NT2/D1 (cell line): ENCODE results near the gene NR3C1.

Source experiments
- DNase-seq: peaks from one replicate; pipeline ENCODE4 v3.0.0-alpha.2; 2011; ENCODE audit warnings: low read depth, low spot score
- H3K27me3 ChIP-seq: 2 replicates; pipeline ENCODE4 v1.6.0; 2011; ENCODE audit warnings: mild to moderate bottlenecking; ENCODE audit not compliant: insufficient read length, insufficient read depth
- H3K36me3 ChIP-seq: 2 replicates; pipeline ENCODE4 v1.6.1; 2011; ENCODE audit warnings: mild to moderate bottlenecking, low read length, mixed read lengths; ENCODE audit not compliant: insufficient read depth, insufficient read length
- H3K4me1 ChIP-seq: 2 replicates; pipeline ENCODE4 v1.5.1; 2011; ENCODE audit not compliant: insufficient read depth, insufficient read length
- H3K4me3 ChIP-seq: 2 replicates; pipeline ENCODE4 v1.5.1; 2011; ENCODE audit warnings: low read depth; ENCODE audit not compliant: insufficient read length
- H3K9ac ChIP-seq: 2 replicates; pipeline ENCODE4 v1.6.0; 2011; ENCODE audit warnings: low read depth; ENCODE audit not compliant: insufficient read length
- H3K9me3 ChIP-seq: 2 replicates; pipeline ENCODE4 v1.5.1; 2011; ENCODE audit warnings: mild to moderate bottlenecking, low read length; ENCODE audit not compliant: insufficient read depth
- SUZ12 ChIP-seq: IDR thresholded peaks from 2 replicates; pipeline ENCODE4 v1.6.1; 2011; ENCODE audit not compliant: insufficient read length, insufficient read depth; ENCODE audit errors: extremely low read depth
- YY1 ChIP-seq: IDR thresholded peaks from 2 replicates; pipeline ENCODE4 v1.6.1; 2011; ENCODE audit not compliant: insufficient read length, insufficient read depth
- ZNF274 ChIP-seq: IDR thresholded peaks from 2 replicates; pipeline ENCODE4 v1.6.1; 2011; ENCODE audit warnings: mild to moderate bottlenecking, low read depth, low read length

Gene NR3C1

DNA sequence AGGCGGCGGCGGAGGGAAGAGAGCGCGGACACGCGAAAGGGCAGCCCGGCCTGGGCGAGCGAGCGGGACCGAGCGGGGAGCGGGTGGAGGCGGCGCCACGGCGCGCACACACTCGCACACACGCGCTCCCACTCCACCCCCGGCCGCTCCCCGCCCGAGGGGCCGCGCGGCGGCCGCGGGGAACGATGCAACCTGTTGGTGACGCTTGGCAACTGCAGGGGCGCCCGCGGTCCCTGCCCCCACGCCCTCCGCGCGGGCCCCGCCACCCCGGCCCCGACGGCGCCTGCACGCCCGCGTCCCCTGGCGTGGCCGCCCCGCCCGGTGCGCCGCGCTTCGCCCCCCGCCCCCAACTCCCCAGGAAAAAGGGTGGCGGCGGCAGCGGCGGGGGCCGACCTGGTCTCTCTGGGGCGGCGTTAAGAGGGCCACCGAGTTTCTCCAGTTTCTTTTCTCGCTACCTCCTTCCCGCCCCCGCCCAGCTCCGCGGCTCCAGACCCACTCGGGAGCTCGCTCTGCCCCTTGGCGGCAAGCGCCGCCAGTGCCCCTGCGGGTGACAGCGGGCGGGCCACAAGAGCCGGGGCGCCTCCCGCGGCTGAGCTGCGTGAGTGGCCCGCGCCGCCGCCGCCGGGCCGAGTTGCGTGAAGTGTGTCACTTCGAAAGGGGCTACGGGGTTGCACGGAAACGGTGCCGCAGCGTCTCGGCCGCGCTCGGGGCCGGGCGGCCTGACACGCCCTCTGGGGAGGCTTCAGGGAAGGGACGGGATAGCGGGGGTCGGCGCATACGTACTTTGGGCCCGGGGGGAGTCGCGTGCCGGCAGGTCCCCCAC lies at the start of gene NR3C1:
NR3C1 (minus strand) TSS at position 94 of the 823 bp plus-strand sequence. CDS start 2,847 bp downstream, outside the sequence.
- Histone ChIP-seq H3K4me1 (no peaks in the 10 kb centered on the region), H3K9ac (peak within 1 kb of the TSS; percentile 76), H3K9me3 (no peaks in the 10 kb centered on the region), H3K36me3 (peaks cover 13% of the 10 kb centered on the region), H3K27me3 (peaks cover 16% of the 10 kb centered on the region), H3K4me3 (peak within 1 kb of the TSS; percentile 70)
- peak; percentile 32 for DNase-seq
- no peak for TF ChIP-seq ZNF274
- TF ChIP-seq YY1, result no peak
- TF ChIP-seq SUZ12, result no peak

- H3K27me3 ChIP-seq, result no peaks in the 10 kb centered on the region
- TF ChIP-seq YY1 (no peak), SUZ12 (no peak), ZNF274 (no peak)
- no peaks in the 10 kb centered on the region for H3K36me3 ChIP-seq
- H3K9me3 ChIP-seq, result no peaks in the 10 kb centered on the region
- H3K9ac ChIP-seq, result no peak overlapping the region
- no peaks in the 10 kb centered on the region for H3K4me1 ChIP-seq
- no peak overlapping the region for H3K4me3 ChIP-seq
- no peak for DNase-seq
Measured at GRCh38 chr5:143449772-143450171, 46.3 kb upstream of the NR3C1 start.

- H3K9me3 ChIP-seq, result no peaks in the 10 kb centered on the region
- H3K36me3 ChIP-seq, result no peaks in the 10 kb centered on the region
- H3K9ac ChIP-seq, result no peak overlapping the region
- H3K4me3 ChIP-seq, result no peak overlapping the region
- no peak for TF ChIP-seq SUZ12
- no peaks in the 10 kb centered on the region for H3K27me3 ChIP-seq
- no peaks in the 10 kb centered on the region for H3K4me1 ChIP-seq
- no peak for DNase-seq
Measured at GRCh38 chr5:143448518-143448917, 45.0 kb upstream of the NR3C1 start.

DNA sequence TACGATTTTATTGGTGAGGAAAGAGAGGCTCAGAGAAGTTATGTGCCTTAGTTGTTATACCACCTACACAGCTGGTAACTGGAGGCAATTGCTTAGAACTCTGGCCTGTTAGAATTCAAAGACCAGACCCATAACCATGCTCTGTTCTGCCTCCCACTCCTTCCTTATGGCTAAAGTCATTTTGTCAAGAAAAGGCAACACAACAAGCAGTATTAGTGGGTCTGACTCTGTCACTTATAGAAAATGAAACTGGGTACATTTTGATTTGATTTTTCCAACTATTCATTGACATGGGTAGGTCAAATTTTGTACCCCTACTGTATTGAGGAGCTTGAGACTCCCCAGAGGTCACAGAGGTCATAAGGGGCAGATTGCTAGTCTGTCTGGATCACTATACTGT lies 44.5 kb upstream of the NR3C1 start:
- no peak overlapping the region for H3K4me3 ChIP-seq
- no peaks in the 10 kb centered on the region for H3K9me3 ChIP-seq
- no peak overlapping the region for H3K9ac ChIP-seq
- H3K36me3 ChIP-seq, result no peaks in the 10 kb centered on the region
- H3K4me1 ChIP-seq, result no peaks in the 10 kb centered on the region
- DNase-seq, result no peak
- TF ChIP-seq ZNF274 (no peak), SUZ12 (no peak), YY1 (no peak)
- no peaks in the 10 kb centered on the region for H3K27me3 ChIP-seq

- no peaks in the 10 kb centered on the region for H3K36me3 ChIP-seq
- H3K9me3 ChIP-seq, result no peaks in the 10 kb centered on the region
- no peak for DNase-seq
- H3K4me1 ChIP-seq, result no peaks in the 10 kb centered on the region
- no peaks in the 10 kb centered on the region for H3K27me3 ChIP-seq
- no peak overlapping the region for H3K9ac ChIP-seq
- TF ChIP-seq ZNF274, result no peak
- TF ChIP-seq YY1, result no peak
- no peak for TF ChIP-seq SUZ12
- H3K4me3 ChIP-seq, result no peak overlapping the region
Measured at GRCh38 chr5:143446535-143447226, 43.2 kb upstream of the NR3C1 start.

DNA sequence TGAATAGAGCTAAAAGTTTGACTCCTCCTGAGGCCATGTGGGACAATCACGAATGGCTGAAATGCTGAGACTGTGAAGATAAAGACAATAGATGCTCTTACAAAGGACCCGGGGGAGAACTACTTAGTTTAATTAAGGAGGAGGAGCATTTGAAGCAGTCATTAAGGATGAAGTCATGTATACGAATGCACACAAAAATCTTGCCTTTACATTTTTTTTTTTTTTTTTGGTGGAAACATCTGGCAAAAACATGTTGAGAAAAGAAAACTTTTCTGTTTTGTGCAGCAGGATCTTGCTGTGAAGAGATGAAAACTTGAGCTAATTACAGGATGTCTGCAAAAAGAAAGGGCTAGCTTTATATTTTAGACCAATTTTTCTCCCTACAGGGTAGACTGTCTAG lies 42.3 kb upstream of the NR3C1 start:
- no peak for DNase-seq
- Histone ChIP-seq H3K4me3 (no peak overlapping the region), H3K27me3 (no peaks in the 10 kb centered on the region), H3K9me3 (no peaks in the 10 kb centered on the region), H3K36me3 (no peaks in the 10 kb centered on the region), H3K4me1 (no peaks in the 10 kb centered on the region), H3K9ac (no peak overlapping the region)
- TF ChIP-seq SUZ12 (no peak), YY1 (no peak), ZNF274 (no peak)

DNA sequence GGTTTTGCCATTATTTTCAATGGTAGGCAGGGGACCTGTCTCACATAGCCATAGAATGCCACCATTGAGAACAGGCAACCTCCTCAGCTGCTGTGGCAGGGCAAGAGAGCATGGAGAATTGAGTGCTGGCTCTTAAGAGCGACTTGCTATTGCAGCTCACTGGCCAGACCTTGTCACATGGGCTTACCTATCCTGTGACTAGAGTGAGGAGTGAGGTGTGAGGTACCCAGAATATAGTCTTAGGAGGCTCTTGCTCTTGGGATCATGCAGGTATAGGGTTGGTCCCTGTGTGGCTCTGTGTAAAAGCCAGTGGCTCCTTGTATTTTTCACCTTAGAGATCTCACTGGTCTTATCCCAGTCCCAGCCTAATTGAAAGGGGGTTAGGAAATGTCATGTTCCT lies 39.8 kb upstream of the NR3C1 start:
- Histone ChIP-seq H3K36me3 (no peaks in the 10 kb centered on the region), H3K27me3 (no peaks in the 10 kb centered on the region), H3K4me1 (no peaks in the 10 kb centered on the region), H3K9me3 (no peaks in the 10 kb centered on the region), H3K9ac (no peak overlapping the region), H3K4me3 (no peak overlapping the region)
- no peak for DNase-seq
- TF ChIP-seq SUZ12 (no peak), ZNF274 (no peak), YY1 (no peak)
